Amniotic epithelial cell (primary cell): ENCODE results near the gene RYR1.
"Not testable (repeated sequence)": the region's sequence is repeated elsewhere in the genome, so short reads cannot be mapped to it uniquely, and the experiment has no call there.

Experiments
- DNase-seq: peaks from one replicate; pipeline ENCODE4 v3.0.0-alpha.2; 2010; ENCODE audit warnings: low read depth

The RYR1 gene

GRCh38 chr19:38538793-38539528, 105.5 kb downstream of the RYR1 start:
- DNase-seq: peak; percentile 38

- DNase-seq: no peak
These were observed 106.3 kb downstream of the RYR1 start for GRCh38 chr19:38539751-38540150.

- no peak for DNase-seq
These were observed 108.5 kb downstream of the RYR1 start for GRCh38 chr19:38542040-38542439.

- no peak for DNase-seq
These were observed 109.9 kb downstream of the RYR1 start for GRCh38 chr19:38543286-38543806.

- peak; percentile 98 for DNase-seq
These were observed 110.5 kb downstream of the RYR1 start for GRCh38 chr19:38543807-38544568.

- peak; percentile 50 for DNase-seq
These were observed 111.3 kb downstream of the RYR1 start for GRCh38 chr19:38544569-38545315.

- peak; percentile 56 for DNase-seq
These were observed 112.1 kb downstream of the RYR1 start for GRCh38 chr19:38545596-38545995.

DNA sequence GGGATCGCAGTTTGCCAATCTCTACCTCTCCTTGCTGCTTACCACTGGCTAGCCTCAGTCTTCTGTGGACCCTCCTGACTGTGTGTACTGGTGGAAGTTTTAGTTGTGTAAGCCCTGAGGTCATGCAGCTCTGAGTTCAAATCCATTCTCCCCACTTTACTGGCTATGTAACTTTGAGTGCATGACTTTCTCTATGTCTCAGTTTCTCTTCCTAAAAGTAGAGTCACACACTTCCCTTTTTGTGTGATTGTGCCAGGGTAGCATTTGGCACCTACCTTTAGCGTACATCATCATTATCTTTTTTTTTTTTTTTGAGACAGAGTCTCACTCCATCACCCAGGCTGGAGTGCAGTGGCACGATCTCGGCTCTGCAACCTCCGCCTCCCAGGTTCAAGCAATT, 113.9 kb downstream of the RYR1 start:
- no peak for DNase-seq

- no peak for DNase-seq
These were observed 115.6 kb downstream of the RYR1 start for GRCh38 chr19:38549061-38549460.

GRCh38 chr19:38549942-38550341, 116.5 kb downstream of the RYR1 start:
- no peak for DNase-seq

DNA sequence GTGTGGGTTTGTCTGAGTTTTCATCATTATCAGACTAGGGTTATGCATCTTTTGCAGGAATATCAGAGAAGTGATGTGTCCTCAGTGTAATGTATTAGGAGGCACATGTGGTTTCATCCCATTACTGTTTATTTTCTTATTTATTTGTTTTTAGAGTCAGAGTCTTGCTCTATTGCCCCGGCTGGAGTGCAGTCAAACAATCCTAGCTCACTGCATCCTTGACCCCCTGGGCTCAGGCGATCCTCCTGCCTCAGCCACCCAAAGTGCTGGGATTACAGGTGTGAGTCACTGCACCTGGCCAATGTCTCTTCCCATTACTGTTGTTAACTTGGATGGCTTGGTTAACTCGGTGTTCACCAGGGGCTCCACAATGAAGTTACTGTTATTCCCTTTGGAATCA, 116.9 kb downstream of the RYR1 start:
- no peak for DNase-seq

- DNase-seq: no peak
These were observed 117.9 kb downstream of the RYR1 start for GRCh38 chr19:38551450-38551813.

DNA sequence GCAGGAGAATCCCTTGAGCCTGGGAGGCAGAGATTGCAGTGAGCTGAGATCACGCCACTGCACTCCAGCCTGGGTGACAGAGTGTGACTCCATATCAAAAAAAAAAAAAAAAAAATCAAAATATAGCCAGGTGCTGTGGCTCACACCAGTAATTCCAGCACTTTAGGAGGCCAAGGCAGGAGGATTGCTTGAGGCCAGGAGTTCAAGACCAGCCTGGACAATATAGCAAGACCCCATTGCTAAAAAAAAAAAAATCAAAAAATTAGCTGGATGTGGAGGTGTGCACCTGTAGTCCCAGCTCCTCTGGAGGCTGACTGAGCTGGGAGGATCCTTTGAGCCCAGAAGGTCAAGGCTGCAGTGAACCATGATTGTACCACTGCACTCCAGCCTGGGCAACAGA, 119.7 kb downstream of the RYR1 start:
- not testable (repeated sequence) for DNase-seq

DNA sequence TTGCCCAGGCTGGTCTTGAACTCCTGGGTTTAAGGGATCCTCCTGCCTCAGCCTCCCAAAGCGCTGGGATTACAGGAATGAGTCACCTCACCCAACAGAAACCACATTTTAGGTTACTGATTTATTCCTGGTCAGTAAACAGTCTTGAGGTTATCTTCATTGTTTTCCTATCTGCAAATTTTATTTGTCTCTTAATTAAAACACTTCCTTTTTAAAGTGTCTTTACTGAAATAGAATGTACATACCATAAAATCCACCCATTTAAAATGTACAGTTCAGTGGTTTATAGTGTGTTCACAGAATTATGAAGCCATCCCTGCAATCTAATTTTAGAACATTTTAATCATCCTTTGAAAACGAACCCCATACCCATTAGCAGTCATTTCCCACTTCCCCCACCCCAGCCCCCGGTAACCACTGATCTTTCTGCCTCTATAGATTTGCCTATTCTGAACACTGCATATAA, 121.2 kb downstream of the RYR1 start:
- no peak for DNase-seq

DNA sequence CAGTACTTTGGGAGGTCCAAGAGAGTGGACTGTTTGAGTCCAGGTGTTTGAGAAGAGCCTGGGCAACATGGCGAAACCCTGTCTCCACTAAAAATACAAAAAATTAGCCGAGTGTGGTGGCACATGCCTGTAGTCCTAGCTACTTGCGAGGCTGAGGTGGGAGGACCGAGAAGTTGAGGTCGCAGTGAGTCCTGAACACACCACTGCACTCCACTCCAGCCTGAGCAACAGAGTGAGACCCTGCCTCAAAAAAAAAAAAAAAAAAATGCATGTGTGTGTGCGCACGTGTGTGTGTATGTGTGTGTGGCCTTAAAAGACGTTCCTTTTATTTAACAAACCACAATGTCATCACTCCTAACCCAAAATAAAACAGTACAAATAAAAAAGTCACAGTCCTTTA, 121.7 kb downstream of the RYR1 start:
- no peak for DNase-seq

DNA sequence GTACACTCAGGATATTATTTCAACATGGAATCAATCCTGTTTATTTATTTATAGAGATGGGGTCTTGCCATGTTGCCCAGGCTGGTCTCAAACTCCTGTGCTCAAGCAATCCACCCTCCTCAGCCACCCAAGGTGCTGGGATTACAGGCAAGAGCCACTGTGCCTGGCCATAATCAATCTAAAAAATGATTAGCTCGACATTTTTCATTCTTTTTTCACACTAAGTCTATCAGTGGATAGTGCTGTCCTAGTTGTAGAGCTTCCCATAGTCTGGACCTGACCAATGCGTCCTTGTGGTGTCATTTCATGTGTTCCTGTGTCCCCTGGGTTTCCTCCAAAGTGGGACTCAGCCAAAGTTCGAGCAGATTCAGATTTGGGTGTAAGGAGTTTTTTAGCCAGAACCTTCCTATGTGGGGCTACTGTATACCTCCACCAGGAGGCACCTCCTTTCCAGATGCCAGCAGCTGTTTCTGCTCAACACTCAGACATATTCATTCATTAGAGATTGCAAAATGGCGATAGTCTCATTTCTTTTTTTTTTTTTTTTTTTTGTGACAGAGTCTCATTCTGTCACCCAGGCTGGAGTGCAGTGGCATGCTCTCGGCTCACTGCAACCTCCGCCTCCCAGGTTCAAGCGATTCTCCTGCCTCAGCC, 123.2 kb downstream of the RYR1 start:
- no peak for DNase-seq

GRCh38 chr19:38557205-38557799, 123.8 kb downstream of the RYR1 start:
- no peak for DNase-seq

DNA sequence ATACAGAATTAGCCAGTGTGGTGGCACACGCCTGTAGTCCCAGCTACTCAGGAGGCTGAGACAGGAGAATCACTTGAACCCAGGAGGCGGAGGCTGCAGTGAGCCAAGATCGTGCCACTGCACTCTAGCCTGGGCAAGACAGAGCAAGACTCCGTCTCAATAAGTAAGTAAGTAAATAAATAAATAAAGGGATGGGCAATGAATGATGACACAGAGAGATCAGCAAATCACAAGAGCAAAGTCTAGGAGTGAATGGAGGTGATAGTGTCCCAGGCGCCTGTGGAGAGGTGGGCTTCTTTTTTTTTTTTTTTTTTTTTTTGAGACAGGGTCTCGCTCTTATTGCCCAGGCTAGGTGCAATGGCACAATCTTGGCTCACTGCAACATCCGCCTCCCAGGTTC, 125.4 kb downstream of the RYR1 start:
- not testable (repeated sequence) for DNase-seq

GRCh38 chr19:38559428-38560401, 126.2 kb downstream of the RYR1 start:
- DNase-seq: peak; percentile 31

- DNase-seq: no peak
These were observed 127.6 kb downstream of the RYR1 start for GRCh38 chr19:38561053-38561606.
